NCI-H82 (cell line): ENCODE results near the gene DNAJC21.
"Not testable (repeated sequence)": the region's sequence is repeated elsewhere in the genome, so short reads cannot be mapped to it uniquely, and the experiment has no call there.

Experiments used
- DNase-seq: peaks from one replicate; lab custom pipeline; 2025; lab: John Stamatoyannopoulos, UW

DNAJC21 gene

GRCh38 chr5:34923694-34924461 lies 5.5 kb upstream of the DNAJC21 start:
- no peak for DNase-seq

GRCh38 chr5:34924462-34924765 lies 4.9 kb upstream of the DNAJC21 start:
- no peak for DNase-seq

- DNase-seq: no peak
These were observed 3.0 kb upstream of the DNAJC21 start for GRCh38 chr5:34926318-34926888.

GRCh38 chr5:34927785-34928184 lies 1.6 kb upstream of the DNAJC21 start:
- DNase-seq: no peak

- DNase-seq: no peak
These were observed 1.1 kb upstream of the DNAJC21 start for GRCh38 chr5:34928267-34928666.

GRCh38 chr5:34929720-34930461 lies 532 bp downstream of the DNAJC21 start:
- peak; percentile 76 for DNase-seq

GRCh38 chr5:34930462-34930844 lies 1.1 kb downstream of the DNAJC21 start:
- peak; percentile 38 for DNase-seq

- no peak for DNase-seq
These were observed 1.5 kb downstream of the DNAJC21 start for GRCh38 chr5:34930870-34931269.

GRCh38 chr5:34932947-34933346 lies 3.6 kb downstream of the DNAJC21 start:
- no peak for DNase-seq

- DNase-seq: no peak
These were observed 12.6 kb downstream of the DNAJC21 start for GRCh38 chr5:34941936-34942335.

- no peak for DNase-seq
These were observed 14.7 kb downstream of the DNAJC21 start for GRCh38 chr5:34944044-34944443.

GRCh38 chr5:34944460-34945047 lies 15.2 kb downstream of the DNAJC21 start:
- no peak for DNase-seq

GRCh38 chr5:34957321-34957720 lies 28.0 kb downstream of the DNAJC21 start:
- DNase-seq: no peak

GRCh38 chr5:34957857-34958690 lies 28.7 kb downstream of the DNAJC21 start:
- peak; percentile 35 for DNase-seq

- no peak for DNase-seq
These were observed 30.0 kb downstream of the DNAJC21 start for GRCh38 chr5:34959323-34959722.

GRCh38 chr5:34967540-34967939 lies 38.2 kb downstream of the DNAJC21 start:
- no peak for DNase-seq

GRCh38 chr5:34968258-34968657 lies 38.9 kb downstream of the DNAJC21 start:
- DNase-seq: no peak

- peak; percentile 10 for DNase-seq
These were observed 41.2 kb downstream of the DNAJC21 start for GRCh38 chr5:34970552-34970951.

GRCh38 chr5:34971655-34972054 lies 42.3 kb downstream of the DNAJC21 start:
- not testable (repeated sequence) for DNase-seq

GRCh38 chr5:34976347-34976746 lies 47.0 kb downstream of the DNAJC21 start:
- no peak for DNase-seq

- no peak for DNase-seq
These were observed 48.7 kb downstream of the DNAJC21 start for GRCh38 chr5:34977934-34978613.
